ENCODE results near the gene C17orf75.

- no peak for TF ChIP-seq ARNT (IDR thresholded peaks at IDR 0.05)
- TF ChIP-seq FOXA1 (IDR thresholded peaks at IDR 0.05), result no peak
- no peak for TF ChIP-seq ZNF384 (IDR thresholded peaks at IDR 0.05)
- TF ChIP-seq BHLHE40 (IDR thresholded peaks at IDR 0.05; ENCODE audit: borderline replicate concordance), result no peak
- no peak for TF ChIP-seq NFRKB (IDR thresholded peaks at IDR 0.05)
- TF ChIP-seq LEF1 (IDR thresholded peaks at IDR 0.05; ENCODE audit: borderline replicate concordance), result no peak
- TF ChIP-seq SP1 (IDR thresholded peaks at IDR 0.05), result no peak
- TF ChIP-seq FOXK2 (IDR thresholded peaks at IDR 0.05), result no peak
- no peak for TF ChIP-seq FOXM1 (IDR thresholded peaks at IDR 0.05; ENCODE audit: borderline replicate concordance)
- no peak for TF ChIP-seq TARDBP (IDR thresholded peaks at IDR 0.05)
- no peak for TF ChIP-seq HDGF (IDR thresholded peaks at IDR 0.05; ENCODE audit: borderline replicate concordance)
- TF ChIP-seq PKNOX1 (IDR thresholded peaks at IDR 0.05), result no peak
- TF ChIP-seq SUZ12 (IDR thresholded peaks at IDR 0.05), result no peak
These were observed 13.8 kb upstream of the C17orf75 start for GRCh38 chr17:32355649-32356377.
